HepG2 (cell line): ENCODE data around the gene KATNBL1. TPM values are rescaled to one million over a fixed set of nuclear protein-coding genes. Genes with fewer than 3 reads are reported as not detected.

ENCODE experiments used
- CC2D1A ChIP-seq: sonication (generic); formaldehyde crosslinking; IDR thresholded peaks from 2 replicates; pipeline ENCODE4 v1.8.1; 2023; ENCODE audit warnings: mild to moderate bottlenecking, missing genetic modification reagents
- CHD4 ChIP-seq: fragments of 200-600 bp; sonication (generic); IDR thresholded peaks from 2 replicates; pipeline ENCODE4 v1.7.0; 2017; ENCODE audit warnings: mild to moderate bottlenecking, low read length, borderline replicate concordance
- ELF4 ChIP-seq: sonication (generic); formaldehyde crosslinking; IDR thresholded peaks from 2 replicates; pipeline ENCODE4 v1.5.0; 2020; ENCODE audit warnings: missing genetic modification reagents, mild to moderate bottlenecking, moderate library complexity, borderline replicate concordance
- IRF1 ChIP-seq: sonication (generic); formaldehyde crosslinking; IDR thresholded peaks from 2 replicates; pipeline ENCODE4 v1.4.0; 2020; ENCODE audit warnings: low read depth, mild to moderate bottlenecking, missing genetic modification reagents
- KLF11 ChIP-seq: IDR thresholded peaks from 2 replicates; pipeline ENCODE4 v1.6.1; 2016; ENCODE audit warnings: missing compliant biosample characterization
- MAFK ChIP-seq, 2 experiments: IDR thresholded peaks in 1 of 2; conservative IDR thresholded peaks in 1 of 2; 2 replicates each; pipeline ENCODE4 v1.6.1; 2011; ENCODE audit warnings: improper control_type of control experiment in 2 of 2, low read length in 2 of 2
- MED1 ChIP-seq: sonication (generic); formaldehyde crosslinking; IDR thresholded peaks from 2 replicates; pipeline ENCODE4 v1.4.0; 2020; ENCODE audit warnings: missing genetic modification reagents
- MZF1 ChIP-seq: sonication (generic); formaldehyde crosslinking; IDR thresholded peaks from 2 replicates; pipeline ENCODE4 v1.8.1; 2023; ENCODE audit warnings: mild to moderate bottlenecking, missing genetic modification reagents, borderline replicate concordance
- SMAD1 ChIP-seq: sonication (generic); formaldehyde crosslinking; IDR thresholded peaks from 2 replicates; pipeline ENCODE4 v1.4.0; 2020; ENCODE audit warnings: missing genetic modification reagents, low read depth, mild to moderate bottlenecking, borderline replicate concordance
- ZBTB14 ChIP-seq: sonication (generic); formaldehyde crosslinking; IDR thresholded peaks from 2 replicates; pipeline ENCODE4 v1.4.0; 2020; ENCODE audit warnings: missing genetic modification reagents
- ZIK1 ChIP-seq: sonication (generic); formaldehyde crosslinking; IDR thresholded peaks from 2 replicates; pipeline ENCODE4 v1.5.0; 2020; ENCODE audit warnings: mild to moderate bottlenecking, low read depth, missing genetic modification reagents, borderline replicate concordance
- ZNF143 ChIP-seq: sonication (generic); formaldehyde crosslinking; IDR thresholded peaks from 2 replicates; pipeline ENCODE4 v1.4.0; 2020; ENCODE audit warnings: missing genetic modification reagents
- ZNF367 ChIP-seq: sonication (generic); formaldehyde crosslinking; IDR thresholded peaks from 2 replicates; pipeline ENCODE4 v1.4.0; 2020; ENCODE audit warnings: missing genetic modification reagents, borderline replicate concordance
- ZNF501 ChIP-seq: sonication (generic); formaldehyde crosslinking; IDR thresholded peaks from 2 replicates; pipeline ENCODE4 v1.5.1; 2020; ENCODE audit warnings: mild to moderate bottlenecking, moderate library complexity, missing genetic modification reagents
- ZNF644 ChIP-seq: IDR thresholded peaks from 2 replicates; pipeline ENCODE4 v1.6.1; 2016; ENCODE audit warnings: low read depth
- ZNF782 ChIP-seq: sonication (generic); formaldehyde crosslinking; IDR thresholded peaks from 2 replicates; pipeline ENCODE4 v1.4.0; 2020; ENCODE audit warnings: missing genetic modification reagents, mild to moderate bottlenecking, borderline replicate concordance
- ZNF841 ChIP-seq: sonication (generic); formaldehyde crosslinking; IDR thresholded peaks from 2 replicates; pipeline ENCODE4 v1.8.1; 2023; ENCODE audit warnings: missing genetic modification reagents, borderline replicate concordance
- ZSCAN25 ChIP-seq: sonication (generic); formaldehyde crosslinking; IDR thresholded peaks from 2 replicates; pipeline ENCODE4 v1.8.0; 2022; ENCODE audit warnings: mild to moderate bottlenecking, missing genetic modification reagents
- polyA plus RNA-seq, 8 experiments: library from polyadenylated mRNA; depleted of rRNA in 3 of 8; stranded (reverse) in 7 of 8; unstranded in 1 of 8; fragments of >200 nt; fragmentation: Illumina TruSeq in 4 of 8; extraction: Trizol in 4 of 8; gene quantifications; 2 replicates each; pipeline versions ENCODE4 v1.2.1 to v1.2.3, GENCODE V29; 2011 to 2016; ENCODE audit warnings: low read depth in 4 of 8, missing spikeins in 1 of 8, mixed read lengths in 1 of 8; ENCODE audit not compliant: insufficient read depth in 1 of 8
- total RNA-seq, 5 experiments: library from RNA; depleted of rRNA; stranded (reverse); fragments of >200 nt; fragmentation: Illumina TruSeq; extraction: Trizol; gene quantifications; 2 replicates each; pipeline ENCODE4 v1.2.3, GENCODE V29; 2016; ENCODE audit warnings: low read depth in 1 of 5
- TF ChIP-seq, protein P1 (sequence below), 2 experiments: sonication (generic) in 1 of 2; formaldehyde crosslinking in 1 of 2; IDR thresholded peaks; 2 replicates each; pipeline versions ENCODE4 v1.5.1 to v1.6.1; 2011 to 2020; ENCODE audit warnings: borderline replicate concordance in 1 of 2, low read depth in 1 of 2, low read length in 1 of 2, mild to moderate bottlenecking in 1 of 2, missing genetic modification reagents in 1 of 2, moderate library complexity in 1 of 2

The KATNBL1 gene
- total and polyA plus RNA-seq, 2 of the 13 experiments (the other 11 are each of a cell fraction or from before 2014, with no cell fraction given), result 23.4 to 42.8 TPM

DNA sequence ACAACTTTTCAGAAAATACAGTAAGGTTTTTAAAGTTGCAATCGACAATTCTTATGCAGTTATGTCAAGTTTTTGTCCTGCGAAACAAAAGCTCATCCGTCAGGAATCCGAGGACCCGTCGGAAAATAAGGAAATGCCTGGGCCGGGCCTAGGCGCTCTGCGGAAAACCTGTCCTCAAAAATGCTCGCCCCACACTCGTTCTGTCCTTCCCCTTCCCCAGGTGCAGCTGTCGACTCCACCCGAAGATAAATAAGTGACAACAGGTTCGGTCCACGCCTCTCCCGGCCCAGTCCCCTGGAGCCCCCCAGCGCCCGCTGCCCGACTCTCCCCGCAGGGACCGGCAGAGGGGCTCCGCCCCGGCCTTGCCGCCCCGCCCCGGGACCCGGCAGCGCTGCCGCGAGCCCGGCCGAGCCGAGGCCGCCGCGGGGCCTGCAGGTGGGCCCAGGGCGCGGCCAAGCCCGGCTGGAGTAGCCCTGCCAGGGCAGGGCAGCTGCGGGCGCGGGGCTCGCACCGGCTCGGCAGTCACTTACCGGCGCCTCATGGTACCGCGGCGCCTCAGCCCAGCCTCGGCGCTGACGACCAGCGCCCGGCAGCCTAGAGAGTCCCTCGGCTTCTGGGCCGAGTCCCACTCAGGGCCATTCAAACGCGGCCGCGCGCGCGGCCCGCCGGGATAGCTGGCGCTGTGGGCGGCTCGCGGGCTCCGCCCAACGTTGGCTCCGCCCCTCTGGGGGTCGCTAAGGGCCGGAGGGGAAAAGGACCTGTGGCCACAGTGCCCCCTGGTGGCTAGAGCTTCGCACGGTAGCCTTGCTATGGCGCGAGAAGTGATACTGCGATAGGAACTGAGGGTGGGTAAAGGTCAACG, at the start of gene KATNBL1 (continued):
- TF ChIP-seq, protein P1, sequence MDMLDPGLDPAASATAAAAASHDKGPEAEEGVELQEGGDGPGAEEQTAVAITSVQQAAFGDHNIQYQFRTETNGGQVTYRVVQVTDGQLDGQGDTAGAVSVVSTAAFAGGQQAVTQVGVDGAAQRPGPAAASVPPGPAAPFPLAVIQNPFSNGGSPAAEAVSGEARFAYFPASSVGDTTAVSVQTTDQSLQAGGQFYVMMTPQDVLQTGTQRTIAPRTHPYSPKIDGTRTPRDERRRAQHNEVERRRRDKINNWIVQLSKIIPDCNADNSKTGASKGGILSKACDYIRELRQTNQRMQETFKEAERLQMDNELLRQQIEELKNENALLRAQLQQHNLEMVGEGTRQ (IDR thresholded peaks at IDR 0.05; ENCODE audit: low read depth, low read length), result no peak
- TF ChIP-seq, protein P1 (CRISPR knock-in tag; IDR thresholded peaks at IDR 0.05; ENCODE audit: borderline replicate concordance), result no peak
- TF ChIP-seq ZNF644 (CRISPR knock-in tag), result no peak
- TF ChIP-seq CC2D1A (CRISPR knock-in tag), result no peak
- no peak for TF ChIP-seq SMAD1 (CRISPR knock-in tag)
- no peak for TF ChIP-seq ELF4
- TF ChIP-seq MAFK (conservative IDR thresholded peaks at IDR 0.05 in 1 of 2, IDR thresholded peaks at IDR 0.05 in 1 of 2; ENCODE audit: low read length in 2 of 2), result no peak
- TF ChIP-seq KLF11, result no peak
- no peak for TF ChIP-seq MZF1
- peak; percentile 85 for TF ChIP-seq ZNF143 (CRISPR knock-in tag)
- peak; percentile 46; the same call in 1 of the 2 replicates for TF ChIP-seq ZNF501 (CRISPR knock-in tag)
- TF ChIP-seq MED1 (CRISPR knock-in tag), result peak; percentile 57
- no peak; the same call in 1 of the 2 replicates for TF ChIP-seq ZSCAN25 (CRISPR knock-in tag)
- TF ChIP-seq ZNF782 (CRISPR knock-in tag), result no peak
- no peak for TF ChIP-seq ZIK1 (CRISPR knock-in tag)
- TF ChIP-seq IRF1 (CRISPR knock-in tag), result no peak
- TF ChIP-seq ZNF367 (CRISPR knock-in tag), result no peak
- TF ChIP-seq ZNF841 (CRISPR knock-in tag), result no peak
- TF ChIP-seq CHD4, result no peak
- TF ChIP-seq ZBTB14, result peak; percentile 71
